PC-3 (cell line): ENCODE measurements around the gene PPP1R16B. TPM values are rescaled to one million over a fixed set of nuclear protein-coding genes. Genes with fewer than 3 reads are reported as not detected.
"Not testable (repeated sequence)": the region's sequence is repeated elsewhere in the genome, so short reads cannot be mapped to it uniquely, and the experiment has no call there.

Source experiments
- ATAC-seq: fragments of 200-7000 bp; cut with Tn5 transposase; 2 replicates; pipeline ENCODE4 v1.9.1; 2020; ENCODE audit warnings: mild to moderate bottlenecking, moderate library complexity
- BruUV-seq: library from RNA; stranded (reverse); fragments of 400-500 nt; replicated peaks from 2 replicates; lab custom pipeline; 2021; lab: Mats Ljungman, UMichigan
- CTCF ChIA-PET: fragments of 300-600 bp; sonication (Branson Sonifier 250); formaldehyde crosslinking; loops from one replicate; lab custom pipeline; 2022; ENCODE audit warnings: antibody characterized with exemption; lab: Charles Lee
- POLR2A ChIA-PET: fragments of 300-600 bp; sonication (Branson Sonifier 250); formaldehyde crosslinking; loops from one replicate; lab custom pipeline; 2022; ENCODE audit warnings: antibody characterized with exemption; ENCODE audit not compliant: unreplicated experiment; lab: Charles Lee
- DNase-seq: peaks from one replicate; pipeline ENCODE4 v3.0.0-alpha.2; 2015
- H2AFZ ChIP-seq: fragments of 300-600 bp; sonication (generic); 2 replicates; pipeline ENCODE4 v1.6.0; 2016; ENCODE audit warnings: antibody characterized with exemption, low read length
- H3F3A ChIP-seq: fragments of 300-600 bp; sonication (generic); one replicate; pipeline ENCODE4 v1.6.0; 2017; ENCODE audit warnings: antibody characterized with exemption, low read length, control low read depth, mild to moderate bottlenecking; ENCODE audit not compliant: unreplicated experiment
- H3K27ac ChIP-seq: fragments of 300-600 bp; sonication (generic); 2 replicates; pipeline ENCODE4 v1.5.1; 2016; ENCODE audit warnings: mild to moderate bottlenecking, low read length
- H3K27me3 ChIP-seq: fragments of 300-600 bp; sonication (generic); 2 replicates; pipeline ENCODE4 v1.6.1; 2016; ENCODE audit warnings: low read length, mixed read lengths
- H3K36me3 ChIP-seq: fragments of 300-600 bp; sonication (generic); 2 replicates; pipeline ENCODE4 v1.6.1; 2016; ENCODE audit warnings: low read depth, mixed run types, low read length, mixed read lengths
- H3K4me1 ChIP-seq: fragments of 300-600 bp; sonication (generic); 2 replicates; pipeline ENCODE4 v1.5.1; 2016; ENCODE audit warnings: low read length; ENCODE audit not compliant: insufficient read depth
- H3K4me2 ChIP-seq: fragments of 300-600 bp; sonication (generic); 2 replicates; pipeline ENCODE4 v1.6.0; 2016; ENCODE audit warnings: low read length
- H3K4me3 ChIP-seq: fragments of 300-600 bp; sonication (generic); 2 replicates; pipeline ENCODE4 v1.5.1; 2016; ENCODE audit warnings: mild to moderate bottlenecking, low read length, mixed read lengths
- H3K79me2 ChIP-seq: fragments of 300-600 bp; sonication (generic); 2 replicates; pipeline ENCODE4 v1.6.1; 2017; ENCODE audit warnings: low read length, mixed read lengths
- H3K9ac ChIP-seq: fragments of 300-600 bp; sonication (generic); 2 replicates; pipeline ENCODE4 v1.6.0; 2016; ENCODE audit warnings: mild to moderate bottlenecking, low read length
- H3K9me2 ChIP-seq: fragments of 300-600 bp; sonication (generic); replicated peaks from 2 replicates; pipeline ENCODE4 v1.6.1; 2016; ENCODE audit warnings: mixed run types, low read length, mixed read lengths
- H3K9me3 ChIP-seq: fragments of 300-600 bp; sonication (generic); 2 replicates; pipeline ENCODE4 v1.6.1; 2016; ENCODE audit warnings: low read length, mixed read lengths
- H4K20me1 ChIP-seq: fragments of 300-600 bp; sonication (generic); 2 replicates; pipeline ENCODE4 v1.6.1; 2016; ENCODE audit warnings: low read length, mixed read lengths
- CTCF ChIP-seq: fragments of 300-600 bp; sonication (generic); conservative IDR thresholded peaks from 2 replicates; pipeline ENCODE4 v1.5.1; 2017; ENCODE audit warnings: antibody characterized with exemption, low read depth, mild to moderate bottlenecking, low read length
- EZH2 ChIP-seq: fragments of 300-600 bp; sonication (generic); IDR thresholded peaks from one replicate; pipeline ENCODE4 v1.6.1; 2017; ENCODE audit warnings: antibody characterized with exemption, mild to moderate bottlenecking, low read length; ENCODE audit not compliant: unreplicated experiment
- EZH2phosphoT487 ChIP-seq: fragments of 300-600 bp; sonication (generic); IDR thresholded peaks from 2 replicates; pipeline ENCODE4 v1.6.1; 2018; ENCODE audit warnings: mild to moderate bottlenecking, antibody characterized with exemption, low read length, borderline replicate concordance
- intact Hi-C: fragments of 100-400 bp; cut with micrococcal nuclease; formaldehyde crosslinking; loops from 2 replicates; pipeline ENCODE4 v1.9.0; 2023
- total RNA-seq: library from RNA; depleted of rRNA; stranded (reverse); fragments of >200 nt; gene quantifications from 2 replicates; pipeline ENCODE4 v1.2.3, GENCODE V29; 2014

The PPP1R16B gene
- total RNA-seq, 1 experiment from 2014 or later: 0.04 TPM

- H3K4me2 ChIP-seq: peak overlapping the region; percentile 73
- TF ChIP-seq EZH2phosphoT487: no peak
- TF ChIP-seq EZH2: no peak
- TF ChIP-seq CTCF: peak; percentile 77
- H3K79me2 ChIP-seq: no peaks in the 10 kb centered on the region
- peak overlapping the region; percentile 80 for H2AFZ ChIP-seq
- ChIA-PET CTCF (no interaction called here), POLR2A (no interaction called here)
- no TSS peak for BruUV-seq
- ATAC-seq: peak; percentile 61
- no peaks in the 10 kb centered on the region for H3F3A ChIP-seq
- H3K27me3 ChIP-seq: no peaks in the 10 kb centered on the region
- H3K27ac ChIP-seq: 0 out of 2 replicates have a peak overlapping the region, but pooled peaks have one; percentile 27
- no peaks in the 10 kb centered on the region for H3K9me2 ChIP-seq
- H4K20me1 ChIP-seq: no peaks in the 10 kb centered on the region
- no peak overlapping the region for H3K9ac ChIP-seq
- DNase-seq: peak; percentile 69
- intact Hi-C loops: no loop called here
- H3K4me1 ChIP-seq: peaks cover 13% of the 10 kb centered on the region
- H3K36me3 ChIP-seq: no peaks in the 10 kb centered on the region
- H3K4me3 ChIP-seq: 0 out of 2 replicates have a peak overlapping the region, but pooled peaks have one; percentile 40
- H3K9me3 ChIP-seq: no peaks in the 10 kb centered on the region
Observed at GRCh38 chr20:38790200-38791053, 15.1 kb upstream of the PPP1R16B start.

- intact Hi-C loops: no loop called here
- Histone ChIP-seq H3K9ac (no peak overlapping the region), H3K4me1 (peaks cover 13% of the 10 kb centered on the region), H3K9me3 (no peaks in the 10 kb centered on the region), H3K27ac (no peak overlapping the region), H3F3A (no peaks in the 10 kb centered on the region), H3K4me3 (no peak overlapping the region), H3K4me2 (no peak overlapping the region), H4K20me1 (no peaks in the 10 kb centered on the region), H3K9me2 (no peaks in the 10 kb centered on the region), H3K79me2 (no peaks in the 10 kb centered on the region), H3K36me3 (no peaks in the 10 kb centered on the region), H3K27me3 (no peaks in the 10 kb centered on the region), H2AFZ (no peak overlapping the region)
- POLR2A ChIA-PET: no interaction called here
- DNase-seq (no peak), ATAC-seq (no peak)
- CTCF ChIA-PET: no interaction called here
- no peak for TF ChIP-seq EZH2
- TF ChIP-seq CTCF: no peak
- TF ChIP-seq EZH2phosphoT487: no peak
- no TSS peak for BruUV-seq
Observed at GRCh38 chr20:38791291-38791690, 14.2 kb upstream of the PPP1R16B start.

- H4K20me1 ChIP-seq: no peaks in the 10 kb centered on the region
- H3K4me1 ChIP-seq: peaks cover 13% of the 10 kb centered on the region
- no TSS peak for BruUV-seq
- H3K79me2 ChIP-seq: no peaks in the 10 kb centered on the region
- intact Hi-C loops: no loop called here
- no peak overlapping the region for H3K27ac ChIP-seq
- no peak overlapping the region for H2AFZ ChIP-seq
- TF ChIP-seq CTCF (no peak), EZH2phosphoT487 (no peak), EZH2 (no peak)
- H3K9me2 ChIP-seq: no peaks in the 10 kb centered on the region
- CTCF ChIA-PET: no interaction called here
- no peak overlapping the region for H3K4me3 ChIP-seq
- no peak overlapping the region for H3K9ac ChIP-seq
- POLR2A ChIA-PET: no interaction called here
- DNase-seq (no peak), ATAC-seq (no peak)
- H3K4me2 ChIP-seq: no peak overlapping the region
- no peaks in the 10 kb centered on the region for H3K9me3 ChIP-seq
- no peaks in the 10 kb centered on the region for H3K27me3 ChIP-seq
- H3K36me3 ChIP-seq: no peaks in the 10 kb centered on the region
- no peaks in the 10 kb centered on the region for H3F3A ChIP-seq
Observed at GRCh38 chr20:38791940-38792339, 13.6 kb upstream of the PPP1R16B start.

- DNase-seq, H3K79me2 ChIP-seq, ATAC-seq, H3F3A ChIP-seq, H2AFZ ChIP-seq, H3K27ac ChIP-seq, H3K9me3 ChIP-seq, BruUV-seq, CTCF ChIA-PET, H3K4me2 ChIP-seq, H3K9ac ChIP-seq, H4K20me1 ChIP-seq, H3K36me3 ChIP-seq, H3K27me3 ChIP-seq, POLR2A ChIA-PET, intact Hi-C loops, H3K4me3 ChIP-seq, H3K9me2 ChIP-seq: not testable (repeated sequence)
- peaks cover 13% of the 10 kb centered on the region for H3K4me1 ChIP-seq
Observed at GRCh38 chr20:38794057-38794456, 11.4 kb upstream of the PPP1R16B start.
